Measurements from ENCODE around the gene ANXA11. TPM values are rescaled to one million over a fixed set of nuclear protein-coding genes. Genes with fewer than 3 reads are reported as not detected.

Gene ANXA11
- total RNA-seq, 2 experiments from 2014 or later: 93.9 to 164 TPM

DNA sequence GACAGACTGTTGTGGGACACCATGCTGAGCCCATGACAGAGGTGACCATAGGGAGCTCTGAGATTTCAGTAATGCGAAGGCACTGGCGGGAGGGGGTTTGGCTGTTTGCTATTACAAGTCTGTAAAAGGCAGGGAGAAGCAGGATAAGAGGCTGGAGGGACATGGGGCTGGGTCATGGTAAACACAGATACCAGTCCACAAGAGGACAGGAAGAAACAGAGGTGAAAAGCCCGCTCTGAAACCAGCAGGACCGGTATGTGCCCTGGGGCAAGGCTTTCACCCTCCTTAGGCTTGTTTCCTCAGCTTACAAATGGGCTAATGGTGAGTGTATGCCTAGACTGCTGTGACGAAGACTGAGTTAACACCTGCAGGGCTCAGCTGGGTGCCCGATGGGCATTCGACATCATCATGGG, 34.1 kb downstream of the ANXA11 start:
- no peaks in the 10 kb centered on the region for H3K79me2 ChIP-seq (ENCODE audit: insufficient read depth, low read depth, low read length)
- intact Hi-C loops (cut with micrococcal nuclease; ENCODE audit: unreplicated experiment): no loop called here
- BruUV-seq (replicated peaks): no TSS peak

DNA sequence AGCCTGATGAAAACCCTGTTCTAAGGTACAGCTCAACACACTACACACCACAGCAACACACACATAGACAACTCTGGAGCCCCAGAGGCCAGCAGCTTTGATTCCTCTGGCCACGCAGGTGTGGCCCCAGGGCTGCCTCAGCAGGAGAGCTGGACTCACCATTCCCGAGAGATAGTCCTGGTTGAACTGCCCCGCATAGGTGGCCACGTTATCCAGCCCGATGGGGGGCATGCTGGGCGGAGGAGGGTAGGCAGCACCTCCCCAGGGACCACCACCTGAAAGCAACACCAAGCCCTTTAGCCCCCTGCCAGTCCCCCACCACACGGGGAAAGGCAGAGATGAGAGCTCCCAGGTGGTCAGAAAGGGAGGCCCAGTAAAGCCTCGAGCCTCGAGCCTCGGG, 34.7 kb downstream of the ANXA11 start:
- no peak for DNase-seq (ENCODE audit: low spot score)
- CTCF ChIA-PET (ENCODE audit: unreplicated experiment): no interaction called here
- H4K20me1 ChIP-seq (ENCODE audit: insufficient read depth, low read length): no peaks in the 10 kb centered on the region; the same call in 1 of the 2 replicates
- no peak overlapping the region for H2AFZ ChIP-seq (ENCODE audit: low read length)
- TF ChIP-seq, protein P1, sequence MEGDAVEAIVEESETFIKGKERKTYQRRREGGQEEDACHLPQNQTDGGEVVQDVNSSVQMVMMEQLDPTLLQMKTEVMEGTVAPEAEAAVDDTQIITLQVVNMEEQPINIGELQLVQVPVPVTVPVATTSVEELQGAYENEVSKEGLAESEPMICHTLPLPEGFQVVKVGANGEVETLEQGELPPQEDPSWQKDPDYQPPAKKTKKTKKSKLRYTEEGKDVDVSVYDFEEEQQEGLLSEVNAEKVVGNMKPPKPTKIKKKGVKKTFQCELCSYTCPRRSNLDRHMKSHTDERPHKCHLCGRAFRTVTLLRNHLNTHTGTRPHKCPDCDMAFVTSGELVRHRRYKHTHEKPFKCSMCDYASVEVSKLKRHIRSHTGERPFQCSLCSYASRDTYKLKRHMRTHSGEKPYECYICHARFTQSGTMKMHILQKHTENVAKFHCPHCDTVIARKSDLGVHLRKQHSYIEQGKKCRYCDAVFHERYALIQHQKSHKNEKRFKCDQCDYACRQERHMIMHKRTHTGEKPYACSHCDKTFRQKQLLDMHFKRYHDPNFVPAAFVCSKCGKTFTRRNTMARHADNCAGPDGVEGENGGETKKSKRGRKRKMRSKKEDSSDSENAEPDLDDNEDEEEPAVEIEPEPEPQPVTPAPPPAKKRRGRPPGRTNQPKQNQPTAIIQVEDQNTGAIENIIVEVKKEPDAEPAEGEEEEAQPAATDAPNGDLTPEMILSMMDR (conservative IDR thresholded peaks at IDR 0.05; ENCODE audit: low read length): no peak
- no peak for TF ChIP-seq EZH2phosphoT487 (IDR thresholded peaks at IDR 0.05; ENCODE audit: borderline replicate concordance, low read depth, low read length)
- H3K4me2 ChIP-seq (ENCODE audit: low read length): no peak overlapping the region
- intact Hi-C loops (cut with micrococcal nuclease; ENCODE audit: unreplicated experiment): no loop called here
- H3K9me3 ChIP-seq (ENCODE audit: low read length): no peaks in the 10 kb centered on the region
- H3K27ac ChIP-seq (ENCODE audit: low read depth, low read length, poor library complexity, severe bottlenecking): no peak overlapping the region
- no TSS peak for BruUV-seq (replicated peaks)
- no peaks in the 10 kb centered on the region for H3K79me2 ChIP-seq (ENCODE audit: insufficient read depth, low read depth, low read length)
- no peak overlapping the region for H3K4me3 ChIP-seq (ENCODE audit: low read depth, low read length, poor library complexity, severe bottlenecking)
- H3K4me1 ChIP-seq (ENCODE audit: insufficient read depth, low read length, poor library complexity, severe bottlenecking): peaks cover 8% of the 10 kb centered on the region
- H3K9me2 ChIP-seq (ENCODE audit: insufficient read depth, low read length): no peaks in the 10 kb centered on the region
- peaks cover 55% of the 10 kb centered on the region for H3K36me3 ChIP-seq (ENCODE audit: insufficient read depth, low read length)
- POLR2A ChIA-PET: interaction anchor here (1.5 kb wide), 1 partner anchor 33 kb away, joined by 3 read pairs; no protein-coding TSS in a partner anchor

More for the DNA sequence above, 34.1 kb downstream of the ANXA11 start:
- Histone ChIP-seq H3K4me3 (ENCODE audit: low read depth, low read length, poor library complexity, severe bottlenecking) (no peak overlapping the region), H4K20me1 (ENCODE audit: insufficient read depth, low read length) (no peaks in the 10 kb centered on the region; the same call in 1 of the 2 replicates), H3K4me1 (ENCODE audit: insufficient read depth, low read length, poor library complexity, severe bottlenecking) (peaks cover 8% of the 10 kb centered on the region), H3K9me2 (ENCODE audit: insufficient read depth, low read length) (no peaks in the 10 kb centered on the region), H3K9me3 (ENCODE audit: low read length) (no peaks in the 10 kb centered on the region), H3K27ac (ENCODE audit: low read depth, low read length, poor library complexity, severe bottlenecking) (no peak overlapping the region), H3K4me2 (ENCODE audit: low read length) (no peak overlapping the region), H2AFZ (ENCODE audit: low read length) (no peak overlapping the region), H3K36me3 (ENCODE audit: insufficient read depth, low read length) (peaks cover 49% of the 10 kb centered on the region)
- POLR2A ChIA-PET: no interaction called here
- DNase-seq (ENCODE audit: low spot score): no peak
- TF ChIP-seq EZH2phosphoT487 (IDR thresholded peaks at IDR 0.05; ENCODE audit: borderline replicate concordance, low read depth, low read length): no peak
- TF ChIP-seq, protein P1 (conservative IDR thresholded peaks at IDR 0.05; ENCODE audit: low read length): no peak
- CTCF ChIA-PET (ENCODE audit: unreplicated experiment): no interaction called here

DNA sequence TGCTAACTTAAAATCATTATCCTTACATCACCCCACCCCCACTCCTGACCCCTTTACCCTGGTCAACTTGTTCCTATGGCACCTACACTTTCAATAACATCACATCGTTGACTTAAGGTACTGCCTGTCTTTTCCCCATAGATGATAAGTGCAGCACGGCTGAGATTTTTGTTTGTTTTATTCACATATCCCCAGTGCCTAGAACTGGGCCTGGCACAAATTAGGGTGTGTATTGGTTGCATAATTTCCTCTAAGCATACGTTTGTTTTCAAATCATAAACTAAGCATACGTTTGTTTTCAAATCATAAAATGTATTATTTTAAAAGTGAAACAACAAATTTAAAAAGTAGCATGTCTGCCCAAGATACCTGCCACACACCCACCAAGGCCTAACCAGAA, 35.3 kb downstream of the ANXA11 start:
- Histone ChIP-seq H3K27ac (ENCODE audit: low read depth, low read length, poor library complexity, severe bottlenecking) (no peak overlapping the region), H3K4me2 (ENCODE audit: low read length) (no peak overlapping the region), H3K9me2 (ENCODE audit: insufficient read depth, low read length) (no peaks in the 10 kb centered on the region), H3K4me1 (ENCODE audit: insufficient read depth, low read length, poor library complexity, severe bottlenecking) (peaks cover 8% of the 10 kb centered on the region), H3K79me2 (ENCODE audit: insufficient read depth, low read depth, low read length) (no peaks in the 10 kb centered on the region), H3K9me3 (ENCODE audit: low read length) (no peaks in the 10 kb centered on the region), H4K20me1 (ENCODE audit: insufficient read depth, low read length) (no peaks in the 10 kb centered on the region; the same call in 1 of the 2 replicates), H3K36me3 (ENCODE audit: insufficient read depth, low read length) (peaks cover 60% of the 10 kb centered on the region), H2AFZ (ENCODE audit: low read length) (no peak overlapping the region), H3K4me3 (ENCODE audit: low read depth, low read length, poor library complexity, severe bottlenecking) (no peak overlapping the region)
- ChIA-PET CTCF (ENCODE audit: unreplicated experiment) (no interaction called here), POLR2A (interaction anchor here (0.6 to 1.5 kb wide), 2 partner anchors 34 to 37 kb away, joined by 3 read pairs; no protein-coding TSS in a partner anchor)
- intact Hi-C loops (cut with micrococcal nuclease; ENCODE audit: unreplicated experiment): no loop called here
- TF ChIP-seq, protein P1 (conservative IDR thresholded peaks at IDR 0.05; ENCODE audit: low read length): no peak
- no peak for TF ChIP-seq EZH2phosphoT487 (IDR thresholded peaks at IDR 0.05; ENCODE audit: borderline replicate concordance, low read depth, low read length)
- DNase-seq (ENCODE audit: low spot score): no peak
- no TSS peak for BruUV-seq (replicated peaks)

All from OCI-LY7 (cell line).